GM12874 (cell line): Measurements from ENCODE around the gene PLEKHA6.

Experiments
- TF ChIP-seq, protein P1 (sequence below): IDR thresholded peaks from 2 replicates; pipeline ENCODE4 v1.5.1; 2011; ENCODE audit warnings: low read depth, mild to moderate bottlenecking, control low read depth, low read length, moderate library complexity; ENCODE audit not compliant: insufficient read depth

The PLEKHA6 gene

DNA sequence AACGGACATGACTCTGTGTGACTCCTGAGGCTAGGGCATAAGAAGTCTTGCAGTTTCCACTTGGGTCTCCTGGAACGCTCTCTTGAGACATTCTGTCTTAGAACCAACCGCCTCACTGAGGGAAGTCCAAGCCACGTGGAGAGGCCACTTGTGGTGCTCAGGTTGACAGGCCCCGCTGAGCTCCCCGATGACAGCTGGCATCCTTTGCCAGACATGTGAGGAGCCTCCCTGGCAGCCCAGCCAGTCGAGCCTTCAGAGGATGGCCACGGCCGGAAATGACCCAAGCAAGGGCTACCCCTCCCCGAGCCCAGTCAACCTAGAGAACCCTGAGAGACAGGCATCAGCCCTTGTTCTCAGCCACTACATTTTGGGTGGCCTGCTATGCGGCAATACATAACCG, 20.7 kb downstream of the PLEKHA6 start:
- TF ChIP-seq, protein P1, sequence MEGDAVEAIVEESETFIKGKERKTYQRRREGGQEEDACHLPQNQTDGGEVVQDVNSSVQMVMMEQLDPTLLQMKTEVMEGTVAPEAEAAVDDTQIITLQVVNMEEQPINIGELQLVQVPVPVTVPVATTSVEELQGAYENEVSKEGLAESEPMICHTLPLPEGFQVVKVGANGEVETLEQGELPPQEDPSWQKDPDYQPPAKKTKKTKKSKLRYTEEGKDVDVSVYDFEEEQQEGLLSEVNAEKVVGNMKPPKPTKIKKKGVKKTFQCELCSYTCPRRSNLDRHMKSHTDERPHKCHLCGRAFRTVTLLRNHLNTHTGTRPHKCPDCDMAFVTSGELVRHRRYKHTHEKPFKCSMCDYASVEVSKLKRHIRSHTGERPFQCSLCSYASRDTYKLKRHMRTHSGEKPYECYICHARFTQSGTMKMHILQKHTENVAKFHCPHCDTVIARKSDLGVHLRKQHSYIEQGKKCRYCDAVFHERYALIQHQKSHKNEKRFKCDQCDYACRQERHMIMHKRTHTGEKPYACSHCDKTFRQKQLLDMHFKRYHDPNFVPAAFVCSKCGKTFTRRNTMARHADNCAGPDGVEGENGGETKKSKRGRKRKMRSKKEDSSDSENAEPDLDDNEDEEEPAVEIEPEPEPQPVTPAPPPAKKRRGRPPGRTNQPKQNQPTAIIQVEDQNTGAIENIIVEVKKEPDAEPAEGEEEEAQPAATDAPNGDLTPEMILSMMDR, result no peak

DNA sequence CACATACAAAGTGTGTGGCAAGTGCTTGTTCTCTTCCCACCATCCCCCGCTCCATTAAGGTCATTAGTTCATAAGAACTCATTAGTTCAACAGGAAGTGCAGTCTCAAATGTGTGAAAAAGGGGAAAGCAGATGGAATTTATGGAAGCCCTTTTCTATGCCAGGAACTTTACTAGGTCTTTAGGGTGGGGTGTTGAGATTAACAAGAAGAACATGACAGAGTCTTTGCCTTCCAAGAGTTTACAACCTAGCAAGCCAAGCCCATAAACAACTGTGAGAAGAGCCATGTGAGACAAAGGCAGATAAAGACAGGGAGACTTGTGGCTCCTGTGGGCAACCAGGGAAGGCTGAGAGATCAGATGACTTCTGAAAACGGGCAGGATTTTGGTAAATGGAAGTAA, 21.4 kb downstream of the PLEKHA6 start:
- TF ChIP-seq, protein P1, result no peak

DNA sequence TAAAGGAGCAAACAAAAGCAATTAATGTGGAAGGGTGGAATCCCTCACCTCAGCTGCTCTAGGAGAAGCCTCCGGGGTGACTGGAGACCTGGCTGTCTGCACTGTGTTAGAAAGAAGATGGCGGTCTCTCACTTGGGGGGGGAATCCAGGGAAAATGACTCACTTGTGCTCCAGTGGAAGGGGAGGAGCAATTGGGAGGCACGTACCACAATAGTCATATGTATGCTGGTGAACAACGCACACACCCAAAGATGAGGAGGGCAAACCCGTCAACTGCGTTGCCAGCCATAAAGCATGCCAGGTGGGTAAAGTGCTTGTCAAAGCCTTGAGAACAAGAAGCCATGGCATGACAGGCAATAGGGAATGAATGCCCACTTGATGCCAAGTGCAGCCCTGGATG, 22.1 kb downstream of the PLEKHA6 start:
- TF ChIP-seq, protein P1, result no peak

DNA sequence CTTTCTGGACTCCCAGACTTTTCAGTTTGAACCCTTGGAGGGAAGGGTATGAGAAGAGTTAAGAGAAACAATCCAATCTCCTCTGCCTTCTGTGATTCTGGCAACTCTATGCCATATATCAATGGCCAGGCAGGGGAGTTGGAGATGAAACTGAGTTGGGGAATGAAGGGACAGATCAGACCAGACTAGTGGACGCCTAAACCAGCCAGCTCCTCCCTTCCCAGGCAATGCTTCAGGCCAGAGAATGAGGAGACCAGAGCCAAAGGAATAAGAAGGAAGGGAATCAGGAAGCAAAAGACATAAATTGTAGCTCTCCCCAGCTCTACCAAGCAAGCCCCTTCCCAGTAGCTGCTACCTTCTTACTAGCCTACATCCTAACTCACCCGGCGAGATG, 22.7 kb downstream of the PLEKHA6 start:
- TF ChIP-seq, protein P1, result no peak

DNA sequence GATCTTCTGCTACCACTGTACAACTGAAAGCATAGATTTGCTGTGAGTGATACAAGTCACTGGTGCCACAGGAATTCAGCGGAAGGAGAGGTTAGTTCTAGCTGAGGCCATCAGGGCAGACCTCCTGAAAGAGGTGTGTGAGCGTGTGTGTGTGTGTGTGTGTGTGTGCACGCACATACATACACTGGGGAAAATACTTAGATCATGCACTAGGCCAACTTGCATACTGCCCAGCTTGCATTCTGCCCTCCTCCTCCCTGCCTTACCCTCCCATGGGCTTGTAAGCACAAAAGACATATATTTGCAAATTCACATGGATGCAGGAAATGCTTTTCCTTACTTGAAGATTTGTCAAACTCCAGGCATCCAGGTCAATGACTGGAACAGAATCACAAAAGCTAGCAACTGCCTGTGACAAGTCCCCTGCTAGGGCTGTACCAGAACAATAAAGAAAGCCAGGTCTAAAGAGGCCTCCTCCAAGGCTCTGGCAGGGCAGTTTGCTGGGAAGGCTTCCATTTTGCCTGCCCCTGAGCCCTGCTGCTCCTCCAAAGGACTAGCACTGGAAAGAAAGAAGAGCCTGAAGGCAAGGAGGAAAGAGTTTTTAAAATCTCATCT, 23.2 kb downstream of the PLEKHA6 start:
- TF ChIP-seq, protein P1, result no peak

DNA sequence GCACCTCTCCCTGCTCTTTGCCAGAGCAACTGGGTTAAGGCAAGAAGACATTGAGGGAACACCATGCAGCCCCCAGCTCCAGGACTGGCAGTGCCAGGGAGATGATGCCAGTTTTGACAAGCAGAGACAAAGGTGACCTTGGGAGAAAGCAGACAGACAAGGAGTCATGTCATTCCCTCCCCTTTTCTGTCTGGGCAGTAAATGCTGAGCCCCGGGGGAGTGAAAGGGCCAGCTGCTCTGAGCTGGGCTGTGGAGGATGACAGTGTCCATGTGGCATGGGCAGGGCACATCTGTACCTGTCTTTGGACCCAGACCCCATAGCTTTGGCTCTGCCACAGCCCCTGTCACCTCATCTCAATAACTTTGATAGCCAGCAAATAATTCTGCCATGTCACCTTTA, 24.2 kb downstream of the PLEKHA6 start:
- TF ChIP-seq, protein P1, result no peak

DNA sequence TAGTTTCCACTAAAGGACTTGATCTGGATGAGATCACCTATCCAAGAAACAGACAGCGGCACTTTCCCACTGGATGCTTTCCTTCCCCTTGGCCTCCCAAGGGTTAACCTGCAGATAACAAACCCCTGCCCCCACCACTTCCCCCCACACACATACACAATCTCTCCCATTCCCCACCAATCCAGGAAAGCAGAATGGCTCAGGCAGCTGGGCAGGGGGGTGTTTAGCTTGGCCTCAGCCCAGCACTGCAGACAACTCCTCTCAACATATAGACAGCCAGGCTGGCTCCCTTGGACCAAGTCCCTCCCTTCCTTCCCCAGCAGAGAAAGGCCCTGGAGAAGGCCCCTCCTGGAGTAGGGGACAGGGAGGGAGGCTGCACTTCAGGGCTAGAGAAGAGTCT, 24.6 kb downstream of the PLEKHA6 start:
- TF ChIP-seq, protein P1, result no peak
